Endothelial cell of umbilical vein (primary cell): ENCODE data around the gene DIP2A.

ENCODE experiments used
- EZH2 ChIP-seq: IDR thresholded peaks from 2 replicates; pipeline ENCODE4 v1.6.1; 2012; ENCODE audit warnings: borderline replicate concordance, low read depth, mild to moderate bottlenecking, moderate library complexity, low read length, inconsistent platforms; ENCODE audit not compliant: severe bottlenecking
- JUN ChIP-seq: IDR thresholded peaks from 2 replicates; pipeline ENCODE4 v1.6.1; 2011; ENCODE audit warnings: borderline replicate concordance, low read depth; ENCODE audit not compliant: insufficient read length, insufficient read depth
- POLR2A ChIP-seq: IDR thresholded peaks from 2 replicates; pipeline ENCODE4 v1.6.1; 2012; ENCODE audit warnings: low read depth, mild to moderate bottlenecking, control low read depth, low read length
- POLR2AphosphoS5 ChIP-seq: IDR thresholded peaks from 2 replicates; pipeline ENCODE4 v1.6.1; 2012; ENCODE audit warnings: low read depth, mild to moderate bottlenecking, control low read depth, low read length, moderate library complexity; ENCODE audit not compliant: insufficient read depth
- TF ChIP-seq, protein P1 (sequence below): IDR thresholded peaks from 2 replicates; pipeline ENCODE4 v1.6.1; 2011; ENCODE audit not compliant: insufficient read depth, insufficient read length
- TF ChIP-seq, protein P2 (sequence below), 2 donors: IDR thresholded peaks; 1 replicate in 1 of 2; 2 replicates in 1 of 2; pipeline ENCODE4 v1.5.1; 2011; ENCODE audit warnings: low read length in 2 of 2, mild to moderate bottlenecking in 2 of 2, moderate library complexity in 2 of 2, control low read depth in 1 of 2, inconsistent platforms in 1 of 2, low read depth in 1 of 2; ENCODE audit not compliant: insufficient read depth in 1 of 2; ENCODE audit errors: extremely low read depth in 1 of 2

DNA sequence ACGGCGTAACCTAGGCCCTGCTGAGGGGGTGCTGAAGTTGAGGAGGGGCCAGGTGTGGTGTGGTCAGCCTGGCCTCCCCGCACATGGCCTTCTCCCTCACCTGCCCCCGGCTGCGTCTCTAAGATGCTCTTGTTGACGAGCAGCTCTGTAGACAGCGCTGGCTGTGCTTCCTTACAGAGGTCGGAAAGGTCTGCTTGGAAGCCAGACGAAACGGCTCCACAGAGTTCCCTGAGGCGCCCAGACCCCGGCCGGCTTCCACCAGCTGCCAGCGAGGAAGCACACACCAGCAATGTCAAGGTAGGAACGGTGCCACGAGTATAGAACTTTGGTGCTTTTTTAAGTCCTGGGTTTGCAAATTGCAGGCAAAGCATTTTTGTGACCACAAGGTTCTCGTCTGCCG lies 18.8 kb upstream of the DIP2A start:
- TF ChIP-seq, protein P1, sequence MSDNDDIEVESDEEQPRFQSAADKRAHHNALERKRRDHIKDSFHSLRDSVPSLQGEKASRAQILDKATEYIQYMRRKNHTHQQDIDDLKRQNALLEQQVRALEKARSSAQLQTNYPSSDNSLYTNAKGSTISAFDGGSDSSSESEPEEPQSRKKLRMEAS: no peak
- TF ChIP-seq, protein P2, sequence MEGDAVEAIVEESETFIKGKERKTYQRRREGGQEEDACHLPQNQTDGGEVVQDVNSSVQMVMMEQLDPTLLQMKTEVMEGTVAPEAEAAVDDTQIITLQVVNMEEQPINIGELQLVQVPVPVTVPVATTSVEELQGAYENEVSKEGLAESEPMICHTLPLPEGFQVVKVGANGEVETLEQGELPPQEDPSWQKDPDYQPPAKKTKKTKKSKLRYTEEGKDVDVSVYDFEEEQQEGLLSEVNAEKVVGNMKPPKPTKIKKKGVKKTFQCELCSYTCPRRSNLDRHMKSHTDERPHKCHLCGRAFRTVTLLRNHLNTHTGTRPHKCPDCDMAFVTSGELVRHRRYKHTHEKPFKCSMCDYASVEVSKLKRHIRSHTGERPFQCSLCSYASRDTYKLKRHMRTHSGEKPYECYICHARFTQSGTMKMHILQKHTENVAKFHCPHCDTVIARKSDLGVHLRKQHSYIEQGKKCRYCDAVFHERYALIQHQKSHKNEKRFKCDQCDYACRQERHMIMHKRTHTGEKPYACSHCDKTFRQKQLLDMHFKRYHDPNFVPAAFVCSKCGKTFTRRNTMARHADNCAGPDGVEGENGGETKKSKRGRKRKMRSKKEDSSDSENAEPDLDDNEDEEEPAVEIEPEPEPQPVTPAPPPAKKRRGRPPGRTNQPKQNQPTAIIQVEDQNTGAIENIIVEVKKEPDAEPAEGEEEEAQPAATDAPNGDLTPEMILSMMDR (IDR thresholded peaks at IDR 0.05; ENCODE audit: extremely low read depth in 1 of 2, insufficient read depth in 1 of 2, low read depth in 1 of 2, low read length in 2 of 2): no peak
- TF ChIP-seq POLR2A (no peak), POLR2AphosphoS5 (no peak), EZH2 (no peak), JUN (no peak)
